Fibroblast of skin of right biceps (primary cell): ENCODE results near the gene MTF2.
"Not testable (repeated sequence)": the region's sequence is repeated elsewhere in the genome, so short reads cannot be mapped to it uniquely, and the experiment has no call there.

Experiments used
- DNase-seq: peaks from one replicate; pipeline ENCODE4 v3.0.0-alpha.2; 2013

The MTF2 gene

GRCh38 chr1:93078986-93079654, at the start of gene MTF2:
Gene MTF2, plus strand, starts transcription at chr1:93079283. Its CDS starts 244 bp downstream, at chr1:93079527.
- peak; percentile 99 for DNase-seq

GRCh38 chr1:93029317-93029716, 49.8 kb upstream of the MTF2 start:
- DNase-seq: no peak

GRCh38 chr1:93030191-93030590, 48.9 kb upstream of the MTF2 start:
- not testable (repeated sequence) for DNase-seq

GRCh38 chr1:93031711-93032110, 47.4 kb upstream of the MTF2 start:
- no peak for DNase-seq

GRCh38 chr1:93033029-93033428, 46.1 kb upstream of the MTF2 start:
- DNase-seq: no peak

- DNase-seq: no peak
Observed at GRCh38 chr1:93033785-93034184, 45.3 kb upstream of the MTF2 start.

- DNase-seq: no peak
Observed at GRCh38 chr1:93034397-93034796, 44.7 kb upstream of the MTF2 start.

- no peak for DNase-seq
Observed at GRCh38 chr1:93036672-93037071, 42.4 kb upstream of the MTF2 start.

- DNase-seq: no peak
Observed at GRCh38 chr1:93042187-93043056, 36.7 kb upstream of the MTF2 start.

- DNase-seq: no peak
Observed at GRCh38 chr1:93043057-93043557, 36.0 kb upstream of the MTF2 start.

GRCh38 chr1:93047618-93048017, 31.5 kb upstream of the MTF2 start:
- no peak for DNase-seq

GRCh38 chr1:93051961-93052360, 27.1 kb upstream of the MTF2 start:
- DNase-seq: peak; percentile 18

- peak; percentile 32 for DNase-seq
Observed at GRCh38 chr1:93056214-93056613, 22.9 kb upstream of the MTF2 start.

GRCh38 chr1:93056649-93057048, 22.4 kb upstream of the MTF2 start:
- DNase-seq: no peak

GRCh38 chr1:93061895-93062792, 16.9 kb upstream of the MTF2 start:
- peak; percentile 22 for DNase-seq

- DNase-seq: no peak
Observed at GRCh38 chr1:93076268-93076667, 2.8 kb upstream of the MTF2 start.

GRCh38 chr1:93078203-93078602, 880 bp upstream of the MTF2 start:
- DNase-seq: no peak

- DNase-seq: no peak
Observed at GRCh38 chr1:93078638-93078985, 471 bp upstream of the MTF2 start.

GRCh38 chr1:93079685-93080141, 630 bp downstream of the MTF2 start:
- DNase-seq: peak; percentile 23

- DNase-seq: peak; percentile 75
Observed at GRCh38 chr1:93080179-93080823, 1.2 kb downstream of the MTF2 start.

GRCh38 chr1:93081716-93082115, 2.6 kb downstream of the MTF2 start:
- DNase-seq: peak; percentile 90

GRCh38 chr1:93082313-93082712, 3.2 kb downstream of the MTF2 start:
- DNase-seq: no peak
